RPMI7951 (cell line): ENCODE measurements around the gene CCL20. TPM values are rescaled to one million over a fixed set of nuclear protein-coding genes. Genes with fewer than 3 reads are reported as not detected.

Source experiments
- total RNA-seq: library from RNA; depleted of rRNA; stranded (reverse); fragments of >200 nt; shearing (Covaris generic); gene quantifications from 2 replicates; pipeline ENCODE4 v1.2.3, GENCODE V29; 2014; rRNA removed

CCL20 gene
- total RNA-seq, 1 experiment from 2014 or later, result 3.8 TPM

Other genes starting within 250 kb of the CCL20 start
- gene SCYGR2, start 214.9 kb upstream of the CCL20 start, total RNA-seq, result not detected in 2 replicates
- not detected in 2 replicates for gene SCYGR3, start 199.0 kb upstream of the CCL20 start, total RNA-seq
- gene SCYGR4, start 196.3 kb upstream of the CCL20 start, total RNA-seq, result not detected in 2 replicates
- not detected in 2 replicates for gene SCYGR5, start 147.0 kb upstream of the CCL20 start, total RNA-seq
- gene SLC19A3, start 95.8 kb upstream of the CCL20 start, total RNA-seq, result not detected in 2 replicates
- gene SCYGR6, start 89.1 kb upstream of the CCL20 start, total RNA-seq, result not detected in 2 replicates
- not detected in 2 replicates for gene SCYGR7, start 85.5 kb upstream of the CCL20 start, total RNA-seq
- gene SCYGR8, start 67.9 kb upstream of the CCL20 start, total RNA-seq, result not detected in 2 replicates
- 0.10 and 0.48 TPM in 2 replicates for gene DAW1, start 57.8 kb downstream of the CCL20 start, total RNA-seq